Measurements from ENCODE around the gene LRRC49. TPM values are rescaled to one million over a fixed set of nuclear protein-coding genes. Genes with fewer than 3 reads are reported as not detected.
"Not testable (repeated sequence)": the region's sequence is repeated elsewhere in the genome, so short reads cannot be mapped to it uniquely, and the experiment has no call there.

Gene LRRC49
- total RNA-seq, 1 experiment from 2014 or later = 9.2 TPM

- CTCF ChIA-PET = no interaction called here
- Histone ChIP-seq H3K27ac (ENCODE audit: low read depth, low read length, poor library complexity, severe bottlenecking) (no peak overlapping the region), H3K4me3 (ENCODE audit: low read depth, low read length, poor library complexity, severe bottlenecking) (no peak overlapping the region), H3K9me3 (ENCODE audit: low read depth, low read length, poor library complexity, severe bottlenecking) (no peaks in the 10 kb centered on the region), H3K4me1 (ENCODE audit: insufficient read depth, low read length, poor library complexity, severe bottlenecking) (no peaks in the 10 kb centered on the region), H3K27me3 (replicated peaks; ENCODE audit: insufficient read depth, low read depth, low read length, poor library complexity) (no peaks in the 10 kb centered on the region), H3K36me3 (ENCODE audit: insufficient read depth, low read length, poor library complexity, severe bottlenecking) (no peaks in the 10 kb centered on the region)
- no peak for DNase-seq (ENCODE audit: low spot score)
- intact Hi-C loops (cut with micrococcal nuclease; ENCODE audit: unreplicated experiment) = no loop called here
- no TSS peak for BruUV-seq (replicated peaks)
- POLR2A ChIA-PET (ENCODE audit: low non-redundant PET) = no interaction called here
- TF ChIP-seq EZH2 (IDR thresholded peaks at IDR 0.05; ENCODE audit: borderline replicate concordance, low read depth, low read length, poor library complexity, severe bottlenecking) (no peak), CTCF (conservative IDR thresholded peaks at IDR 0.05; ENCODE audit: low read depth, low read length) (no peak)
Measured at GRCh38 chr15:70922119-70922518, 29.5 kb downstream of the LRRC49 start.

GRCh38 chr15:70923311-70924080 lies 30.9 kb downstream of the LRRC49 start:
- Histone ChIP-seq H3K27ac (ENCODE audit: low read depth, low read length, poor library complexity, severe bottlenecking) (no peak overlapping the region), H3K9me3 (ENCODE audit: low read depth, low read length, poor library complexity, severe bottlenecking) (no peaks in the 10 kb centered on the region), H3K4me1 (ENCODE audit: insufficient read depth, low read length, poor library complexity, severe bottlenecking) (no peaks in the 10 kb centered on the region), H3K4me3 (ENCODE audit: low read depth, low read length, poor library complexity, severe bottlenecking) (no peak overlapping the region), H3K27me3 (replicated peaks; ENCODE audit: insufficient read depth, low read depth, low read length, poor library complexity) (no peaks in the 10 kb centered on the region), H3K36me3 (ENCODE audit: insufficient read depth, low read length, poor library complexity, severe bottlenecking) (no peaks in the 10 kb centered on the region)
- no peak for DNase-seq (ENCODE audit: low spot score)
- TF ChIP-seq CTCF (conservative IDR thresholded peaks at IDR 0.05; ENCODE audit: low read depth, low read length) (no peak), EZH2 (IDR thresholded peaks at IDR 0.05; ENCODE audit: borderline replicate concordance, low read depth, low read length, poor library complexity, severe bottlenecking) (no peak)
- ChIA-PET POLR2A (ENCODE audit: low non-redundant PET) (no interaction called here), CTCF (no interaction called here)
- intact Hi-C loops (cut with micrococcal nuclease; ENCODE audit: unreplicated experiment) = no loop called here
- no TSS peak for BruUV-seq (replicated peaks)

- H3K4me1 ChIP-seq (ENCODE audit: insufficient read depth, low read length, poor library complexity, severe bottlenecking); BruUV-seq (replicated peaks); H3K27me3 ChIP-seq (replicated peaks; ENCODE audit: insufficient read depth, low read depth, low read length, poor library complexity); intact Hi-C loops (cut with micrococcal nuclease; ENCODE audit: unreplicated experiment); POLR2A ChIA-PET (ENCODE audit: low non-redundant PET); DNase-seq (ENCODE audit: low spot score); CTCF ChIA-PET; H3K36me3 ChIP-seq (ENCODE audit: insufficient read depth, low read length, poor library complexity, severe bottlenecking); H3K9me3 ChIP-seq (ENCODE audit: low read depth, low read length, poor library complexity, severe bottlenecking); H3K4me3 ChIP-seq (ENCODE audit: low read depth, low read length, poor library complexity, severe bottlenecking); H3K27ac ChIP-seq (ENCODE audit: low read depth, low read length, poor library complexity, severe bottlenecking): not testable (repeated sequence)
Measured at GRCh38 chr15:70926914-70927313, 34.3 kb downstream of the LRRC49 start.

- Histone ChIP-seq H3K9me3 (ENCODE audit: low read depth, low read length, poor library complexity, severe bottlenecking) (no peaks in the 10 kb centered on the region), H3K27ac (ENCODE audit: low read depth, low read length, poor library complexity, severe bottlenecking) (no peak overlapping the region)
- POLR2A ChIA-PET (ENCODE audit: low non-redundant PET) = no interaction called here
Measured at GRCh38 chr15:70931821-70932220, 39.2 kb downstream of the LRRC49 start.

More at GRCh38 chr15:70931821-70932220, 39.2 kb downstream of the LRRC49 start:
- no peak for DNase-seq (ENCODE audit: low spot score)
- intact Hi-C loops (cut with micrococcal nuclease; ENCODE audit: unreplicated experiment) = no loop called here
- Histone ChIP-seq H3K4me3 (ENCODE audit: low read depth, low read length, poor library complexity, severe bottlenecking) (no peak overlapping the region), H3K4me1 (ENCODE audit: insufficient read depth, low read length, poor library complexity, severe bottlenecking) (peaks cover 7% of the 10 kb centered on the region), H3K36me3 (ENCODE audit: insufficient read depth, low read length, poor library complexity, severe bottlenecking) (no peaks in the 10 kb centered on the region), H3K27me3 (replicated peaks; ENCODE audit: insufficient read depth, low read depth, low read length, poor library complexity) (no peaks in the 10 kb centered on the region)
- BruUV-seq (replicated peaks) = no TSS peak
- TF ChIP-seq EZH2 (IDR thresholded peaks at IDR 0.05; ENCODE audit: borderline replicate concordance, low read depth, low read length, poor library complexity, severe bottlenecking) = no peak
- TF ChIP-seq CTCF (conservative IDR thresholded peaks at IDR 0.05; ENCODE audit: low read depth, low read length) = no peak
- CTCF ChIA-PET = no interaction called here
